SIG-M5 treated with dmso at 0.1 percent for 504 hours (cell line): ENCODE measurements around the gene STEAP1B.
A peak's percentile ranks its signal among the peaks of the same experiment; 100 is the strongest.
"Not testable (repeated sequence)": the region's sequence is repeated elsewhere in the genome, so short reads cannot be mapped to it uniquely, and the experiment has no call there.

Experiments used
- DNase-seq: peaks from one replicate; lab custom pipeline; 2025; ENCODE audit not compliant: unreplicated experiment; lab: John Stamatoyannopoulos, UW

STEAP1B gene

GRCh38 chr7:22499888-22500689 lies at the start of gene STEAP1B:
Gene STEAP1B (minus strand): TSS chr7:22500188. CDS start chr7:22494855, 5,333 bp downstream.
- peak; percentile 6 for DNase-seq

- DNase-seq, result no peak
These were observed 49.1 kb upstream of the STEAP1B start for GRCh38 chr7:22549051-22549450.

GRCh38 chr7:22548313-22548712 lies 48.3 kb upstream of the STEAP1B start:
- DNase-seq, result no peak

- no peak for DNase-seq
These were observed 46.8 kb upstream of the STEAP1B start for GRCh38 chr7:22546769-22547168.

- no peak for DNase-seq
These were observed 45.5 kb upstream of the STEAP1B start for GRCh38 chr7:22545529-22545928.

GRCh38 chr7:22544245-22544644 lies 44.3 kb upstream of the STEAP1B start:
- no peak for DNase-seq

- DNase-seq, result no peak
These were observed 43.2 kb upstream of the STEAP1B start for GRCh38 chr7:22543169-22543568.

- no peak for DNase-seq
These were observed 42.7 kb upstream of the STEAP1B start for GRCh38 chr7:22542669-22543068.

- DNase-seq, result no peak
These were observed 42.3 kb upstream of the STEAP1B start for GRCh38 chr7:22542254-22542653.

GRCh38 chr7:22541789-22542188 lies 41.8 kb upstream of the STEAP1B start:
- no peak for DNase-seq

- DNase-seq, result not testable (repeated sequence)
These were observed 28.5 kb upstream of the STEAP1B start for GRCh38 chr7:22528537-22528936.

- DNase-seq, result not testable (repeated sequence)
These were observed 24.5 kb upstream of the STEAP1B start for GRCh38 chr7:22524353-22524947.

- peak; percentile 23 for DNase-seq
These were observed 23.7 kb upstream of the STEAP1B start for GRCh38 chr7:22523478-22524352.

- not testable (repeated sequence) for DNase-seq
These were observed 19.6 kb upstream of the STEAP1B start for GRCh38 chr7:22519560-22519959.

GRCh38 chr7:22516950-22517349 lies 17.0 kb upstream of the STEAP1B start:
- not testable (repeated sequence) for DNase-seq

GRCh38 chr7:22514963-22515362 lies 15.0 kb upstream of the STEAP1B start:
- DNase-seq, result not testable (repeated sequence)

- not testable (repeated sequence) for DNase-seq
These were observed 7.3 kb upstream of the STEAP1B start for GRCh38 chr7:22507320-22507719.

GRCh38 chr7:22506316-22507020 lies 6.5 kb upstream of the STEAP1B start:
- not testable (repeated sequence) for DNase-seq

GRCh38 chr7:22504519-22504918 lies 4.5 kb upstream of the STEAP1B start:
- DNase-seq, result not testable (repeated sequence)

GRCh38 chr7:22502104-22502503 lies 2.1 kb upstream of the STEAP1B start:
- not testable (repeated sequence) for DNase-seq

GRCh38 chr7:22501336-22501735 lies 1.3 kb upstream of the STEAP1B start:
- peak; percentile 17 for DNase-seq
